Ascending aorta (tissue), 2 donors: Measurements from ENCODE around the gene CALM1. TPM values are rescaled to one million over a fixed set of nuclear protein-coding genes. Genes with fewer than 3 reads are reported as not detected.

Source experiments
- DNase-seq, 2 donors: peaks; one replicate each; pipeline ENCODE4 v3.0.0-alpha.2; 2019; ENCODE audit warnings: low spot score in 2 of 2
- H3K27ac ChIP-seq, 2 donors: fragments of 200-600 bp; sonication (generic); one replicate each; pipeline ENCODE4 v1.5.1; 2016 to 2017; ENCODE audit warnings: mild to moderate bottlenecking in 1 of 2
- H3K27me3 ChIP-seq: fragments of 200-600 bp; sonication (generic); one replicate; pipeline ENCODE4 v1.5.1; 2017
- H3K36me3 ChIP-seq, 2 donors: fragments of 200-600 bp; sonication (generic); one replicate each; pipeline ENCODE4 v1.5.1; 2016
- H3K4me1 ChIP-seq, 2 donors: fragments of 200-600 bp; sonication (generic); one replicate each; pipeline ENCODE4 v1.5.1; 2016 to 2017; ENCODE audit warnings: mild to moderate bottlenecking in 1 of 2
- H3K4me3 ChIP-seq, 2 donors: fragments of 200-600 bp; sonication (generic); one replicate each; pipeline ENCODE4 v1.5.1; 2016 to 2017; ENCODE audit warnings: mild to moderate bottlenecking in 1 of 2
- H3K9me3 ChIP-seq, 2 donors: fragments of 200-600 bp; sonication (generic); one replicate each; pipeline ENCODE4 v1.5.1; 2016
- intact Hi-C: fragments of 100-400 bp; cut with DNase I; formaldehyde crosslinking; loops from one replicate; pipeline ENCODE4 v1.15.1; 2023
- total RNA-seq: library from RNA; depleted of rRNA; stranded (reverse); fragments of >200 nt; gene quantifications from one replicate; pipeline ENCODE4 v1.1.0, GENCODE V29; 2016
- TF ChIP-seq, protein P1 (sequence below), 3 experiments: fragments of 200-600 bp in 2 of 3; fragments of 450-650 bp in 1 of 3; sonication (generic) in 2 of 3; IDR thresholded peaks; one replicate each; pipeline ENCODE4 v1.5.1; 2016 to 2019; ENCODE audit warnings: antibody characterized with exemption in 3 of 3, mild to moderate bottlenecking in 1 of 3, moderate library complexity in 1 of 3

CALM1 gene
- total RNA-seq, 1 donor from 2014 or later, result 178 TPM

DNA sequence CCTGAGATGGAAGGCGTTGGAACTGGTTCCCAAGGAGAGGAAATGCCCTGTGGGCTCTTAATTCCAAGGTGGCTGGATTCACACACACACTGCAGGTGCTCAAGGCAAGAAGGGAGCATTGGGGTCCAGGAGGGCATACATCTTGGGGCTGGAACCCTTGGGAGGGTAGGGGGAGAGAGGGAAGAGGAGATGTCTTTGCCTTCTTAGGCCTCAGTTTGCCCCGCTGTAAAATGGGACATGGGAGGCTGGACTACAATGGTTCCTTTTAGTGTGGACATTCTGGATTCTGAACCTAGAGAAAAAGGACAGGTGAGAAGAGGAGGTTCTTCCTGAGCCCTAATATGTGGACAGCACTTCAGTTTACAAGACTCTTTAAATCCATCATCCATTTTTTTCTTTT lies 43.8 kb downstream of the CALM1 start:
- H3K27me3 ChIP-seq, result no peaks in the 10 kb centered on the region
- H3K27ac ChIP-seq, result no peak overlapping the region
- no peaks in the 10 kb centered on the region for H3K36me3 ChIP-seq
- DNase-seq, result no peak
- H3K4me1 ChIP-seq, result no peaks in the 10 kb centered on the region
- H3K4me3 ChIP-seq, result no peak overlapping the region
- intact Hi-C loops, result no loop called here
- TF ChIP-seq, protein P1, sequence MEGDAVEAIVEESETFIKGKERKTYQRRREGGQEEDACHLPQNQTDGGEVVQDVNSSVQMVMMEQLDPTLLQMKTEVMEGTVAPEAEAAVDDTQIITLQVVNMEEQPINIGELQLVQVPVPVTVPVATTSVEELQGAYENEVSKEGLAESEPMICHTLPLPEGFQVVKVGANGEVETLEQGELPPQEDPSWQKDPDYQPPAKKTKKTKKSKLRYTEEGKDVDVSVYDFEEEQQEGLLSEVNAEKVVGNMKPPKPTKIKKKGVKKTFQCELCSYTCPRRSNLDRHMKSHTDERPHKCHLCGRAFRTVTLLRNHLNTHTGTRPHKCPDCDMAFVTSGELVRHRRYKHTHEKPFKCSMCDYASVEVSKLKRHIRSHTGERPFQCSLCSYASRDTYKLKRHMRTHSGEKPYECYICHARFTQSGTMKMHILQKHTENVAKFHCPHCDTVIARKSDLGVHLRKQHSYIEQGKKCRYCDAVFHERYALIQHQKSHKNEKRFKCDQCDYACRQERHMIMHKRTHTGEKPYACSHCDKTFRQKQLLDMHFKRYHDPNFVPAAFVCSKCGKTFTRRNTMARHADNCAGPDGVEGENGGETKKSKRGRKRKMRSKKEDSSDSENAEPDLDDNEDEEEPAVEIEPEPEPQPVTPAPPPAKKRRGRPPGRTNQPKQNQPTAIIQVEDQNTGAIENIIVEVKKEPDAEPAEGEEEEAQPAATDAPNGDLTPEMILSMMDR (IDR thresholded peaks at IDR 0.05), result no peak
- H3K9me3 ChIP-seq, result no peaks in the 10 kb centered on the region

DNA sequence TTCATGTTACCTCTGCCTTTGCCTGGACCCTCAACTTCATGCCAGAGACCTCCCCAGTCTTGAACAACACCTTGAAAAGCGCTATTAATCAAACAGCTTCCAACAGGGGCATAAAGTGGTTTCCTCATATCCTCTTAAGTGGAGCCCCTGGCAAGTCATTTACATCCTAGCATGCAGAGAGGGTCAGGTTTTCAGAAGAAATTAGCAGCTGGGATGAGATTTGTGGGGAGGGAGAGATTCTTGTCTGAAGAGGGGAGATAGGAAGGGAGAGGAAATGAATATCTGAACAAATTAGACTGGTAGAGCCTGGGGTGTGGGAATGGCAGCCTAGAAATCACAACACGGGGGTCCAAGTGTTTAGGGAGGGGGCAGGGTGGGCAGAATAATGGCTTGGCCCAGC lies 45.6 kb downstream of the CALM1 start:
- no peak overlapping the region for H3K4me3 ChIP-seq
- no peaks in the 10 kb centered on the region for H3K4me1 ChIP-seq
- H3K9me3 ChIP-seq, result no peaks in the 10 kb centered on the region
- TF ChIP-seq, protein P1 (IDR thresholded peaks at IDR 0.05), result no peak
- intact Hi-C loops, result no loop called here
- H3K27ac ChIP-seq, result no peak overlapping the region
- DNase-seq, result no peak
- no peaks in the 10 kb centered on the region for H3K27me3 ChIP-seq
- no peaks in the 10 kb centered on the region for H3K36me3 ChIP-seq

DNA sequence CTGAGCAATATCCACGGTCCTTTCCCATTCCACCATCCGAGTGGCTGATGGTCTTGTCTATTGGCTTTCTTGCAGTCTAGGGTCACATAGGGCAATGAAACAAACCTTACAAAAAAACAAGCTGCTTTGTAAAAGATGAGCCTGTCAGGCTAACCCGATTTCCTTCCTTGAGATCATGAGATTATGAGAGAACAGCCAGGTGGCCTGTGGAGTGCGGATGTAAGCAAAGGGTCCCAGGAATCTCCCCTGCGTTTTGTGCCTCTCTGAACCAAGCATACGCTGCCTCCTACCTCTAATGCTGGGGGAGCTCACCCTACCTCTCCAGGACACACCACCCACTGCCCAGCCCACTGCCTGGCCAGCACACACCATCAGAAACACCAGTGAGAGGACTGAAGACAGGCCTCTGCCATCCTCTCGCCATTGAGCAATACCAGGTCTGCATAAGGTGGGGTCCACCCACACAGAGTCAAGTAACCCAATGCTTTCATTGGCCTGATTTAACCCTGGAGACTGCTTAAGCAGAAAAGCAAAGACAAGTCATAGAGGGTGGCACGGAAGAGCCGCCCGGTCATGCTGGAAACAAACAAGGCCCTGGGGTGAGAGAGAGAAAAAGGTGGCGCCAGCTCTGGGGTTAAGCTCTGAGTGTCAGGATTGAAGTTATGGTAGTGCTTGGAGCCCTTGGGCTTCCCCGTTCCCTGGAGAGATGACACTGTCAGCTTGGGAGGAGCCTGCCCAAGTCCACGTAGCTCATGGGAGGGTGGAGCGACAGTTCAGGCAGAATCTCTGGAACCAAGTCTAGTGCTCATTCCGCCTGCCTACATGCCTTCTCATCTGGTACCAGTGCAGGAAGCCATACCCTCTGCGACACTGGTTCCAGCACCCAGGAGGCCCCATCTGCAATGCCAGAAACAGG lies 46.6 kb downstream of the CALM1 start:
- intact Hi-C loops, result no loop called here
- TF ChIP-seq, protein P1 (IDR thresholded peaks at IDR 0.05), result no peak
- H3K4me1 ChIP-seq, result no peaks in the 10 kb centered on the region
- no peaks in the 10 kb centered on the region for H3K9me3 ChIP-seq
- H3K27ac ChIP-seq, result no peak overlapping the region
- no peak for DNase-seq
- no peaks in the 10 kb centered on the region for H3K27me3 ChIP-seq
- H3K36me3 ChIP-seq, result no peaks in the 10 kb centered on the region
- H3K4me3 ChIP-seq, result no peak overlapping the region

DNA sequence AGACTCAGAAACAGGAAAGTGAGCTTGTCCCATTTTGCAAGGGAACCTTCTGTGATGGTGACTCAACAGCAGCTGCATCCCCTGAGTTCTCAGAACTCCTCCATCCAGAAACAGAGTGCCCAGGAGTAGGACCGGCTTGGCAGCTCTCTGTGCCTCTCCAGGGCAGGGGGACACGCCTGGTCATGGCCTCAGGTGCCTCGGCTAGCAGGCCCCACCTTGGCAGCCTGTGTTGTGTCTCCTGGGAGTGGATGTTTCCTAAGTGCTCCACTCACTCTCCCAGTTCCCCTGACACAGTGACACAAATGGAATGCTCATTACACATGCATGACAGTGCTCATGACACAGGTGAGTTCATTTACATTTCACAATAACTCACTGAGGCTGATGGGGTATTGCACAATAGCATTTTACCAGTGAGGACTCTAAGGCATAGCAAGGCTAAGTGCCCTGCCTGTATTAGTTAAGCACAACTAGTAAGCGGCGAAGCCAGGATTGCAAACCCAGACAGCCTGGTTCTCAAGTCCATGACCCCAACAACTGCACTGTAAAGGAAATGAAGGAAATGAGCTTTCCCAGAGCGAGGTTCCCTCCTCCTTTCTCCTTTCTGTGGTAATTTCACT lies 47.4 kb downstream of the CALM1 start:
- TF ChIP-seq, protein P1 (IDR thresholded peaks at IDR 0.05), result no peak
- H3K27me3 ChIP-seq, result no peaks in the 10 kb centered on the region
- H3K4me3 ChIP-seq, result no peak overlapping the region
- H3K36me3 ChIP-seq, result no peaks in the 10 kb centered on the region
- DNase-seq, result no peak
- H3K4me1 ChIP-seq, result no peaks in the 10 kb centered on the region
- H3K9me3 ChIP-seq, result no peaks in the 10 kb centered on the region
- no peak overlapping the region for H3K27ac ChIP-seq
- intact Hi-C loops, result no loop called here

DNA sequence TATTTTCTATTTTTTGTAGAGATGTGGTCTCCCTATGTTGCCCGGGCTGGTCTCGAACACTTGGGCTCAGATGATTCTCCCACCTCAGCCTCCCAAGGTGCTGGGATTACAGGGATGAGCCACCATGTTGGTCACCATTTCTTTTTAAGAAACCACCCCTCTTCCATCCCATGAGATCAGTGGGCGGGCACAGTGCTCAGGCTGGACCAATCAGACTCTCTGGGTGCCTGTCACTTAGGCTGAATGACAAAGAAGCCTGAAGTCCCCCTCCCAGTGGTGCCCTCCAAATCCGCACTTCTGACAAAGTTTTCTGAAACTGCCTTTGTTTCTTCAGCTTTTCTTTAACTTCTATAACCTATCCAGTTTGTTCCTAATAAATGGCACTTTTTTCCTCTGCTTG lies 48.2 kb downstream of the CALM1 start:
- Histone ChIP-seq H3K4me1 (no peaks in the 10 kb centered on the region), H3K9me3 (no peaks in the 10 kb centered on the region), H3K27ac (no peak overlapping the region), H3K27me3 (no peaks in the 10 kb centered on the region), H3K36me3 (no peaks in the 10 kb centered on the region), H3K4me3 (no peak overlapping the region)
- TF ChIP-seq, protein P1 (IDR thresholded peaks at IDR 0.05), result no peak
- no peak for DNase-seq
- intact Hi-C loops, result no loop called here
